ENCODE measurements around the gene TMEM9B. TPM values are rescaled to one million over a fixed set of nuclear protein-coding genes. Genes with fewer than 3 reads are reported as not detected.

TMEM9B gene
- total and polyA plus RNA-seq, 9 donors, result 20.3 to 50.8 (median 29.2) TPM

DNA sequence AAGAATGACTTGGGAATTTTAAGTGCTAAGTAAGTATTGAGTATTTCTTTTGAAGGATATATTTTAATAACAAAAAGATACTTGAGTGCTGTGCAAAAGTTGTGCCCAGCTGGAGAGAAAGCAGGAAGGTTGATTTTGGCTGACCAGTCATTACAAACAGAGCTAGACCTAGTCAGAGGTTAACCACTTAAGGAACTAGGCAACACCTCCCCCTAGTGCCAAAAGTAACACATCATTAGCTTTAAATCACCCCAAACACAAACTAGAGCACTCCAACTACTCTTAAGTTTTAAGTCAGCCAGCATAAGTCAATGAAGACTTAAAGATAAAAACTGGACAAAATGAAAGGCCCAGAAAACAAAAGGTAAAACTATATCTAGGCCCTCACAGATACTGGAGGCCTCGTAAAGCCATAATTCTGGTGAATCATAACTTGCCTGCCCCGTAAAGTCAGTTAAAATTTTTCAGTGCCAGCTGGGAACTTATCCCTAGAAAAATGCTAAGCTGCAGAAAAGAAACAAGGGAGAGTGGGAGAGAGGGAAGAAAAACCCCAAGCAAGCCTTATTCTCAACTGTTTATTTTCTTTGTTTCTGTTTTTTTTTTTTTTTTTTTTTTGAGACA is 4.6 kb downstream of the TMEM9B start:
- 17 to 27% (median 25%) methylated on average over 2 of the region's 2 CpGs for WGBS, 3 donors
- H3K4me1 ChIP-seq (ENCODE audit: insufficient read depth), result peaks cover 8% of the 10 kb centered on the region
- peak in 2 of 5 donors; percentile 28 to 51 for DNase-seq
- intact Hi-C loops (cut with DNase I), result loop anchor here in 2 of 4 donors (5.0 to 10.0 kb wide), 5 partner anchors 42 to 735 kb away; no protein-coding TSS in a partner anchor
- TF ChIP-seq, protein P1, sequence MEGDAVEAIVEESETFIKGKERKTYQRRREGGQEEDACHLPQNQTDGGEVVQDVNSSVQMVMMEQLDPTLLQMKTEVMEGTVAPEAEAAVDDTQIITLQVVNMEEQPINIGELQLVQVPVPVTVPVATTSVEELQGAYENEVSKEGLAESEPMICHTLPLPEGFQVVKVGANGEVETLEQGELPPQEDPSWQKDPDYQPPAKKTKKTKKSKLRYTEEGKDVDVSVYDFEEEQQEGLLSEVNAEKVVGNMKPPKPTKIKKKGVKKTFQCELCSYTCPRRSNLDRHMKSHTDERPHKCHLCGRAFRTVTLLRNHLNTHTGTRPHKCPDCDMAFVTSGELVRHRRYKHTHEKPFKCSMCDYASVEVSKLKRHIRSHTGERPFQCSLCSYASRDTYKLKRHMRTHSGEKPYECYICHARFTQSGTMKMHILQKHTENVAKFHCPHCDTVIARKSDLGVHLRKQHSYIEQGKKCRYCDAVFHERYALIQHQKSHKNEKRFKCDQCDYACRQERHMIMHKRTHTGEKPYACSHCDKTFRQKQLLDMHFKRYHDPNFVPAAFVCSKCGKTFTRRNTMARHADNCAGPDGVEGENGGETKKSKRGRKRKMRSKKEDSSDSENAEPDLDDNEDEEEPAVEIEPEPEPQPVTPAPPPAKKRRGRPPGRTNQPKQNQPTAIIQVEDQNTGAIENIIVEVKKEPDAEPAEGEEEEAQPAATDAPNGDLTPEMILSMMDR (IDR thresholded peaks at IDR 0.05), result peak in 2 of 3 donors; percentile 67 to 75
- TF ChIP-seq POLR2A (IDR thresholded peaks at IDR 0.05) (no peak), EP300 (IDR thresholded peaks at IDR 0.05) (no peak)
- no peaks in the 10 kb centered on the region for H3K27me3 ChIP-seq
- no peaks in the 10 kb centered on the region for H3K9me3 ChIP-seq
- H3K4me3 ChIP-seq, result no peak overlapping the region
- H3K36me3 ChIP-seq, result no peaks in the 10 kb centered on the region
- H3K27ac ChIP-seq, result no peak overlapping the region

DNA sequence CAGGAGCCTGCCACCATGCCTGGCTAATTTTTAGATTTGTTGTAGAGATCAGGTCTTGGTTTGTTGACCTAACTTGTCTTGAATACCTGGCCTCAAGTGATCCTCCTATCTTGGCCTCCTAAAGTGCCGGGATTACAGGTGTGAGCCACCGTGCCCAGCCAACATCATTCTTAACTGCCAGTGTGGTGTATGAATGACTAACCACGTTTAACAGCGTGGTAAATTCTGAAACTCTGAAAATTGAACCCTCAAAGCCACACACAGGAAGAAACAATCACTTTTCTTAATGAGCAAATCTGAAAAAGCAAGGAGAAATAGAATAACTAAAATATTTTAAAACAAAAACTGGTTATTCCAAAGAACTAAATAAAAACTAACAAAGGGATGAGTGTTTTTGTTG is 7.4 kb downstream of the TMEM9B start:
- Histone ChIP-seq H3K4me3 (no peak overlapping the region), H3K4me1 (ENCODE audit: insufficient read depth) (peaks cover 3% of the 10 kb centered on the region), H3K27me3 (no peaks in the 10 kb centered on the region), H3K9me3 (no peaks in the 10 kb centered on the region), H3K36me3 (no peaks in the 10 kb centered on the region), H3K27ac (no peak overlapping the region)
- no peak for DNase-seq
- TF ChIP-seq EP300 (IDR thresholded peaks at IDR 0.05), result no peak
- TF ChIP-seq, protein P1 (IDR thresholded peaks at IDR 0.05), result no peak
- TF ChIP-seq POLR2A (IDR thresholded peaks at IDR 0.05), result no peak
- intact Hi-C loops (cut with DNase I), result loop anchor here in 1 of 4 donors (5.0 kb wide), 2 partner anchors 40 to 270 kb away; no protein-coding TSS in a partner anchor
- WGBS, 3 donors, result 80 to 86% (median 83%) methylated on average over 4 of the region's 4 CpGs

DNA sequence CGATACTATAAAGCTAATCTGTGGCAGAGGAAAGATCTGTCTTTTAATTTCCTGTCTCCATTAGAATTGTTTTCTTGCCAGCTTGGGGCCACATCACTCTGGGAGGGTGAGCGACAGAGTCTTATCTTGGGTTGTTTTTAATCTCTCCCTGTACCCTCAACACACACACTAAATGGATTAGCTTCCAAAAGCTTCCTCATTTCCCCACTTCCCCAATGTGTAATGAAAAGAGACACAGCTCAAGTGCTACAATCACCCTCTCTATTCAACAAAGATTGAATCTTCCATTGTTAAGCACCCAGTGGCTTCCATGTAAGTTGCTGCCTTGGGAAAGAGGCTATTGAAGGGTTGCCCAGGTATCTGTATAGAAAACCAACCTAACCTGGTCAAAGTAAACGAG is 15.4 kb downstream of the TMEM9B start:
- DNase-seq, result no peak
- no peak overlapping the region for H3K27ac ChIP-seq
- H3K27me3 ChIP-seq, result no peaks in the 10 kb centered on the region
- WGBS, 3 donors, result 76 to 90% (median 83%) methylated on average over 3 of the region's 3 CpGs
- H3K4me1 ChIP-seq (ENCODE audit: insufficient read depth), result no peaks in the 10 kb centered on the region
- no peaks in the 10 kb centered on the region for H3K36me3 ChIP-seq
- no peak overlapping the region for H3K4me3 ChIP-seq
- no peaks in the 10 kb centered on the region for H3K9me3 ChIP-seq
- intact Hi-C loops (cut with DNase I), result no loop called here
- TF ChIP-seq EP300 (IDR thresholded peaks at IDR 0.05), result no peak

DNA sequence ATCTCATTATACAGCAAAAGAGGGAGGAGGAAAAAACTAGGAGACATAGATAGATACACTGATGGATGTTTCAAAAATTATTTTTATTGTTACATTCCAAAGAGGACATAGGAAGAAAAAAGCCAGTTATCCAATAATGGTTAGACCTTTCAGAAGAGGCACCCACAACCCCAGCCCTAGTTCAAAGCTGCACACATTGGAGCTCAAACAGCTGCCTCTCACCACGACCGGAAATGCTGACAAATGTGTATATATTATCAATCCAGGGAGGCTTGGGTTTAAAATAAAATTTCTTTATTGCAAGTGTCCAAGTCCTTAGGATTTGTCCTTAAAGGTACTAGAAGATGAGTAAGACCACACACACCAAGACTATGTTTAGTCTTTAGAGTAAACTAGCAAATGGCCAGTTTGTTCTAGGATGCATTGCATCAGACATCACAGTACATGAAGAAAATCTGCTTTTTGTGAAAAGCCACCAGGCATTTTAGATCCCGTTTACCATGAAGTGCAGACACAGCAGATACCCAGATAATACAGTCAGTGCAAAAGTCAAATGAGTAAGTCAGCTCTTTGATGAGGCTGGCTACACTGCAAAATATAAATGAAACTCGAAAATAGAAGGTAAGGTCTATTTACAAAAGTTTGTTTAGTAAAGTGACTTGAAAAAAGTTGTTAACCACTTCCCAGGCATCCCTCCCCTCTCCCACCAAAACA is 16.9 kb downstream of the TMEM9B start:
- Histone ChIP-seq H3K4me3 (no peak overlapping the region), H3K4me1 (ENCODE audit: insufficient read depth) (no peaks in the 10 kb centered on the region), H3K27me3 (no peaks in the 10 kb centered on the region), H3K9me3 (no peaks in the 10 kb centered on the region), H3K27ac (no peak overlapping the region), H3K36me3 (no peaks in the 10 kb centered on the region)
- DNase-seq, result no peak
- intact Hi-C loops (cut with DNase I), result no loop called here
- TF ChIP-seq POLR2A (IDR thresholded peaks at IDR 0.05) (no peak), EP300 (IDR thresholded peaks at IDR 0.05) (no peak)
- TF ChIP-seq, protein P1 (IDR thresholded peaks at IDR 0.05), result no peak
- 68 to 79% (median 72%) methylated on average over 4 of the region's 4 CpGs for WGBS, 3 donors
